MM.1S (cell line): ENCODE data around the gene MAMLD1.
A peak's percentile ranks its signal among the peaks of the same experiment; 100 is the strongest.

Experiments used
- DNase-seq: peaks from one replicate; pipeline ENCODE4 v3.0.0-alpha.2; 2015
- H2AFZ ChIP-seq: fragments of 300-600 bp; sonication (generic); 2 replicates; pipeline ENCODE4 v1.6.0; 2016; ENCODE audit warnings: antibody characterized with exemption, low read length
- H3F3A ChIP-seq: fragments of 300-600 bp; sonication (generic); 2 replicates; pipeline ENCODE4 v1.6.1; 2016; ENCODE audit warnings: mild to moderate bottlenecking, antibody characterized with exemption, low read length, moderate library complexity, mixed read lengths; ENCODE audit not compliant: insufficient read depth
- H3K27ac ChIP-seq: fragments of 300-600 bp; sonication (generic); 2 replicates; pipeline ENCODE4 v1.5.1; 2016; ENCODE audit warnings: mild to moderate bottlenecking, low read length
- H3K27me3 ChIP-seq: fragments of 300-600 bp; sonication (generic); replicated peaks from 2 replicates; pipeline ENCODE4 v1.6.0; 2016; ENCODE audit warnings: low read length; ENCODE audit not compliant: insufficient read depth
- H3K36me3 ChIP-seq: fragments of 300-600 bp; sonication (generic); replicated peaks from 2 replicates; pipeline ENCODE4 v1.6.1; 2016; ENCODE audit warnings: mild to moderate bottlenecking, low read length, mixed read lengths; ENCODE audit not compliant: insufficient read depth
- H3K4me1 ChIP-seq: fragments of 300-600 bp; sonication (generic); 2 replicates; pipeline ENCODE4 v1.6.1; 2016; ENCODE audit warnings: low read length, mixed read lengths
- H3K4me2 ChIP-seq: fragments of 300-600 bp; sonication (generic); 2 replicates; pipeline ENCODE4 v1.6.0; 2016; ENCODE audit warnings: low read depth, low read length
- H3K4me3 ChIP-seq: fragments of 300-600 bp; sonication (generic); 2 replicates; pipeline ENCODE4 v1.5.1; 2016; ENCODE audit warnings: low read length, mixed read lengths
- H3K79me2 ChIP-seq: fragments of 300-600 bp; sonication (generic); 2 replicates; pipeline ENCODE4 v1.6.1; 2016; ENCODE audit warnings: mixed run types, low read length, mixed read lengths
- H3K9ac ChIP-seq: fragments of 300-600 bp; sonication (generic); 2 replicates; pipeline ENCODE4 v1.6.1; 2016; ENCODE audit warnings: low read length, mixed read lengths
- H3K9me2 ChIP-seq: fragments of 300-600 bp; sonication (generic); replicated peaks from 2 replicates; pipeline ENCODE4 v1.6.1; 2016; ENCODE audit warnings: mild to moderate bottlenecking, low read length, mixed read lengths; ENCODE audit not compliant: insufficient read depth
- H3K9me3 ChIP-seq: fragments of 300-600 bp; sonication (generic); replicated peaks from 2 replicates; pipeline ENCODE4 v1.6.1; 2016; ENCODE audit warnings: mild to moderate bottlenecking, low read length, mixed read lengths; ENCODE audit not compliant: insufficient read depth
- H4K20me1 ChIP-seq: fragments of 300-600 bp; sonication (generic); 2 replicates; pipeline ENCODE4 v1.6.1; 2016; ENCODE audit warnings: mild to moderate bottlenecking, low read length, moderate library complexity, mixed read lengths; ENCODE audit not compliant: insufficient read depth
- CTCF ChIP-seq: fragments of 300-600 bp; sonication (generic); IDR thresholded peaks from 2 replicates; pipeline ENCODE4 v1.5.1; 2016; ENCODE audit warnings: antibody characterized with exemption, low read length, mixed read lengths
- EZH2 ChIP-seq: fragments of 300-600 bp; sonication (generic); optimal IDR thresholded peaks from 2 replicates; pipeline ENCODE3; 2017; ENCODE audit warnings: low read depth, mild to moderate bottlenecking, antibody characterized with exemption, low read length, mixed read lengths
- EZH2phosphoT487 ChIP-seq: fragments of 300-600 bp; sonication (generic); IDR thresholded peaks from 2 replicates; pipeline ENCODE4 v1.6.1; 2018; ENCODE audit warnings: antibody characterized with exemption, low read length

Gene MAMLD1

GRCh38 chrX:150544835-150545770 lies 182.0 kb downstream of the MAMLD1 start:
- no peak for TF ChIP-seq EZH2phosphoT487
- TF ChIP-seq CTCF: no peak
- no peak for TF ChIP-seq EZH2

GRCh38 chrX:150546711-150547153 lies 183.6 kb downstream of the MAMLD1 start:
- Histone ChIP-seq H3K4me2 (no peak overlapping the region), H3K27me3 (no peaks in the 10 kb centered on the region), H3K27ac (no peak overlapping the region), H3K9me3 (no peaks in the 10 kb centered on the region), H3K79me2 (no peaks in the 10 kb centered on the region), H3F3A (no peaks in the 10 kb centered on the region), H3K36me3 (no peaks in the 10 kb centered on the region), H4K20me1 (no peaks in the 10 kb centered on the region), H3K9me2 (no peaks in the 10 kb centered on the region), H2AFZ (no peak overlapping the region), H3K4me1 (no peaks in the 10 kb centered on the region), H3K4me3 (no peak overlapping the region), H3K9ac (no peak overlapping the region)
- TF ChIP-seq CTCF (no peak), EZH2phosphoT487 (no peak), EZH2 (no peak)
- DNase-seq: no peak

More at GRCh38 chrX:150544835-150545770, 182.0 kb downstream of the MAMLD1 start:
- Histone ChIP-seq H3K9me2 (no peaks in the 10 kb centered on the region), H3K27ac (no peak overlapping the region), H3K79me2 (no peaks in the 10 kb centered on the region), H3K4me2 (no peak overlapping the region), H3K9me3 (no peaks in the 10 kb centered on the region), H3F3A (no peaks in the 10 kb centered on the region), H3K36me3 (no peaks in the 10 kb centered on the region), H3K4me3 (no peak overlapping the region), H4K20me1 (no peaks in the 10 kb centered on the region), H3K9ac (no peak overlapping the region), H3K4me1 (no peaks in the 10 kb centered on the region), H3K27me3 (no peaks in the 10 kb centered on the region), H2AFZ (no peak overlapping the region)
- DNase-seq: no peak

GRCh38 chrX:150547375-150548115 lies 184.4 kb downstream of the MAMLD1 start:
- peak; percentile 50 for DNase-seq
- H3K27ac ChIP-seq: no peak overlapping the region
- no peaks in the 10 kb centered on the region for H3K36me3 ChIP-seq
- H3K79me2 ChIP-seq: no peaks in the 10 kb centered on the region
- H3K9ac ChIP-seq: peak overlapping the region; percentile 38; the same call in 1 of the 2 replicates
- H3K9me2 ChIP-seq: no peaks in the 10 kb centered on the region
- peak overlapping the region; percentile 52; the same call in 1 of the 2 replicates for H3K4me3 ChIP-seq
- peak overlapping the region; percentile 86 for H2AFZ ChIP-seq
- H4K20me1 ChIP-seq: no peaks in the 10 kb centered on the region
- H3K4me1 ChIP-seq: no peaks in the 10 kb centered on the region
- no peaks in the 10 kb centered on the region for H3F3A ChIP-seq
- H3K9me3 ChIP-seq: no peaks in the 10 kb centered on the region
- H3K4me2 ChIP-seq: peak overlapping the region; percentile 68
- H3K27me3 ChIP-seq: no peaks in the 10 kb centered on the region
- TF ChIP-seq EZH2phosphoT487: no peak
- no peak for TF ChIP-seq EZH2
- TF ChIP-seq CTCF: no peak
